ENCODE measurements around the gene SLC28A1. TPM values are rescaled to one million over a fixed set of nuclear protein-coding genes. Genes with fewer than 3 reads are reported as not detected.

Gene SLC28A1
- total RNA-seq, 2 experiments from 2014 or later: not detected

DNA sequence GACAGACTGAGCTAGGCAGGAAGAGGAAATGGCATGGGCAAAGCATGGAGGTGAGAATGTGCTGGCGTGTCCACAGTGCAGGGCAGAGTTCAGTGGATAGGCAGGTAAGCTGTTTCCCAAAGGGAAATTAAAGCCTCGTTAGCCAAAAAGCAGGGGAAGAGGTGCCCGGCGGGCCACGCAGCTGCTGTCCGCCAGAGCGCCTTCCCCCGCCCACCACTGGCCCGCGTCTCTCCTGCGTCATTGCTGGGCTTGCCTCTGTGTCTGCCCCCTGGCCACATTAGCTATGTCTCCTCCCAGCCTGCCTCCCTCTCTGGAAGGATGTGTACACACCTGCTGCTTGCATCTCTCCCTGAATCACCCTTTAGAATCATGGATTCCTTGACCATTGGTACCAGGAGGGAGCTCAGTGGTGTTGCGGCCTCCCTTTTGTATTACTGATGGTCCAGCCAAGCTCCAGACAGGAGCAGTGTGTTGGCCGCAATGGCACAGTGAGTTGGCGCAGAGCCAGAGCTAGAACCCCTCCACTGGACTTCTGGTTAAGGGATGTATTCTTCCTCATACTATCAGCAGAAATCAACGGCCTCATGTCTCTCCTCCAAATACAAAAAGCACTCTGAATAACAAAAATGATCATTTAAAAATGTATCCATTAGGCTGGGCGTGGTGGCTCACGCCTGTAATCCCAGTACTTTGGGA, 26.6 kb downstream of the SLC28A1 start:
- H3K27me3 Mint-ChIP-seq: no peaks in the 10 kb centered on the region
- no peaks in the 10 kb centered on the region for H3K9me3 Mint-ChIP-seq
- DNase-seq: no peak
- H3K36me3 Mint-ChIP-seq (ENCODE audit: low read depth): peaks cover 2% of the 10 kb centered on the region
- ChIA-PET CTCF (interaction anchor here (0.5 to 2.3 kb wide), 5 partner anchors 10 to 357 kb away, joined by 3 to 9 read pairs (median 3); no protein-coding TSS in a partner anchor), POLR2A (no interaction called here)
- H3K27ac Mint-ChIP-seq: no peak overlapping the region
- H3K4me1 Mint-ChIP-seq: peaks cover 19% of the 10 kb centered on the region
- no peak overlapping the region for H3K4me3 Mint-ChIP-seq

- Mint-ChIP-seq H3K27ac (no peak overlapping the region), H3K36me3 (ENCODE audit: low read depth) (peaks cover 2% of the 10 kb centered on the region), H3K4me3 (no peak overlapping the region), H3K4me1 (peaks cover 19% of the 10 kb centered on the region), H3K9me3 (no peaks in the 10 kb centered on the region), H3K27me3 (no peaks in the 10 kb centered on the region)
- ChIA-PET POLR2A (no interaction called here), CTCF (interaction anchor here (1.0 to 1.6 kb wide), 4 partner anchors 8 to 48 kb away, joined by 3 to 5 read pairs (median 3); no protein-coding TSS in a partner anchor)
- no peak for DNase-seq
Measured at GRCh38 chr15:84911879-84912660, 27.6 kb downstream of the SLC28A1 start.

DNA sequence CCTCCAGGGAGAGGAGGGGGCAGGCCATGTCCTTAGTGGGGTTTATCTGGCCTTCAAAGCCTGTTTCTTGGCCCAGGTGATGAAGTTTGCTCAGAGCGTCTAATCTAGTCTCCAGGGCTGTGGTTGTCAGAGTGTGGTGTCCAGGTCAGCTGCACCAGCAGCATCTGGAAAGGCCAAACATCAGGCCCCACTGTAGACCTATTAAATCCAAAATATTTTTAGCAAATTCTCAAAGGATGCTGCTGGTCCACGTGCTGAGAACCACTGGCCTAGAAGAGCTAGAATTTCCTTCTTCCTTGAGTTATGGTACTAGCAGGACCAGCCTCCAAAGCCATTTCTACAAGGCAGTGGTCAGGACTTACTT, 28.9 kb downstream of the SLC28A1 start:
- peaks cover 1% of the 10 kb centered on the region for H3K27me3 Mint-ChIP-seq
- ChIA-PET POLR2A (no interaction called here), CTCF (interaction anchor here (0.6 to 1.7 kb wide), 4 partner anchors 9 to 89 kb away, joined by 3 to 5 read pairs (median 3); no protein-coding TSS in a partner anchor)
- H3K27ac Mint-ChIP-seq: no peak overlapping the region
- H3K9me3 Mint-ChIP-seq: no peaks in the 10 kb centered on the region
- H3K4me1 Mint-ChIP-seq: peaks cover 19% of the 10 kb centered on the region
- H3K4me3 Mint-ChIP-seq: no peak overlapping the region
- DNase-seq: no peak
- peaks cover 2% of the 10 kb centered on the region for H3K36me3 Mint-ChIP-seq (ENCODE audit: low read depth)

DNA sequence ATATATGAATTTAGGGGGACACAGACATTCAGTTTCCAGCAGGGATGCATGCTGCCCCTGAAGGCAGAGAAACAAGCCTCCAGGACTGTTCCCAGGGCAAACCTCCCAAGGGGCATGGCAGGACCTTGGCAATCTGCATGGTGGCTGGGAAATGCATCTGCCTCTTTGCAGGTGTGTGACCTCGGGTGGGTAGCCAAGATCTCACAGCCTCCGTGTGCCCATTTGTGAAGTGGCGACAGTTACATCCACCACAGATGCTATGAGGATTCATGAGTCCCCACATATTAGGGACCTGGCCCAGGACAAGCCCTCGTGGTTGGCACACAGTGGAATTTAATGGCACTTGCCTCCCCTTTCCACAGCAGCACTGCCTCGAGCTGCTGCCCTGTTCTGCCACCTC, 29.9 kb downstream of the SLC28A1 start:
- CTCF ChIA-PET: interaction anchor here (0.6 to 1.7 kb wide), 4 partner anchors 11 to 327 kb away, joined by 3 read pairs; no protein-coding TSS in a partner anchor
- no peak for DNase-seq
- peaks cover 4% of the 10 kb centered on the region for H3K27me3 Mint-ChIP-seq
- no peak overlapping the region for H3K27ac Mint-ChIP-seq
- H3K36me3 Mint-ChIP-seq (ENCODE audit: low read depth): peaks cover 2% of the 10 kb centered on the region
- peaks cover 19% of the 10 kb centered on the region for H3K4me1 Mint-ChIP-seq
- no peak overlapping the region for H3K4me3 Mint-ChIP-seq
- POLR2A ChIA-PET: no interaction called here
- H3K9me3 Mint-ChIP-seq: no peaks in the 10 kb centered on the region

DNA sequence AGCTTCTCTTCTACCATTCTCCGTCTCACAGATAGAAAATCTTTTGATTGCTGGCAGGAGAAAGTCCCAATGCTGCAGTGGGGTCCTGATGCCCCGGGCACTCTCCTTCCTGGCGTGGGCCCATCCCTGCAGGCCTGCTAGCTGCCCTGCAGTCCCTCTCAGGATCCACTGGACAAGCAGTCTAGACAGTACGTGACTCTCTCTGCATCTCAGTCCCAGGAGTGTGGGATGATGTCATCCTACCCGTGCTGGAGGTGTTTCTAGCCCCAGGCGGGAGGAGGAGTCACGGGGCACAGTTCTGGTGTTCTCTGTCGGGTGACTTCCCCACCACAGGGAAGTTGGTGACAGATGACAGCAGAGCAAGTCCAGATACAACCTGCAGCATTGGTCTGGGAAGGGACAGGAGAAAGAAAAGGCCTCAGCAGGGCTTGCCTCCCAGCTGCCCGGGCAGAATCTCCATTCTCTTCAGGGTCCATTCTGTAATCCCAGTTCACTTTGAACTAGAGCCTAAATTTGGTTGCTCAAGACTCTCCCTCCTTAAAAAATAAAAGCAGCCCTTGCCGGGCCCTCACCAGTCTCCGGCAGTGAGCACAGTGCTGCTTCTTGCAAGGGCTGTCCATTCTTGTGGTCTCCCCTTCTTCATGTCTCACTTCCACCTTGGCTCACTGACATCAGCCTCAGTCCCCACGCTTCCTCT, 30.6 kb downstream of the SLC28A1 start:
- H3K4me1 Mint-ChIP-seq: peaks cover 19% of the 10 kb centered on the region
- no peaks in the 10 kb centered on the region for H3K9me3 Mint-ChIP-seq
- H3K27me3 Mint-ChIP-seq: peaks cover 6% of the 10 kb centered on the region
- DNase-seq: peak; percentile 71
- peak overlapping the region; percentile 61 for H3K4me3 Mint-ChIP-seq
- POLR2A ChIA-PET: no interaction called here
- CTCF ChIA-PET: interaction anchor here (0.6 to 1.2 kb wide), 3 partner anchors 10 to 327 kb away, joined by 3 read pairs; no protein-coding TSS in a partner anchor
- peaks cover 2% of the 10 kb centered on the region for H3K36me3 Mint-ChIP-seq (ENCODE audit: low read depth)
- H3K27ac Mint-ChIP-seq: peak overlapping the region; percentile 83

GRCh38 chr15:84915606-84915958, 31.1 kb downstream of the SLC28A1 start:
- peak overlapping the region; percentile 72 for H3K27ac Mint-ChIP-seq
- POLR2A ChIA-PET: no interaction called here

DNA sequence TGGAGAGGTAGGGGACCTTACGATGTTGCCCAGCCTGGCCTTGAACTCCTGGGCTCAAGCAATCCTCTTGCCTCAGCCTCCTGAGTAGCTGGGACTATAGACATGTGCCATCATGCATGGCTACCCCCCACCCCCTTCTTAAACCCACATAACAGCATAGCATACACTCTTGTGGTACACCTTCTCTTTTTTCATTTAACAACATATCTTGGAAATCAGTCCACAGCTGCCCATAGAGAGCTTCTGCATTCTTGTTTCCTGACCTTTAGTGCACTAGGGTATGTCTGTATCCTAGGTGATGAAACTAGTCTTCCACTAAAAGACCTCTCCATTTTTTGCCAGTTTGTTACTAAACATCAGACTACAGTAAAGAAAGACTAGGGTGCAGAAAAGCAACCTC, 33.0 kb downstream of the SLC28A1 start:
- H3K36me3 Mint-ChIP-seq (ENCODE audit: low read depth): peaks cover 2% of the 10 kb centered on the region

More at GRCh38 chr15:84915606-84915958, 31.1 kb downstream of the SLC28A1 start:
- DNase-seq: no peak
- Mint-ChIP-seq H3K36me3 (ENCODE audit: low read depth) (peaks cover 2% of the 10 kb centered on the region), H3K9me3 (no peaks in the 10 kb centered on the region), H3K27me3 (peaks cover 6% of the 10 kb centered on the region), H3K4me3 (no peak overlapping the region), H3K4me1 (peaks cover 19% of the 10 kb centered on the region)
- CTCF ChIA-PET: interaction anchor here (0.6 kb wide), 1 partner anchor 730 kb away, joined by 4 read pairs; no protein-coding TSS in a partner anchor

DNA sequence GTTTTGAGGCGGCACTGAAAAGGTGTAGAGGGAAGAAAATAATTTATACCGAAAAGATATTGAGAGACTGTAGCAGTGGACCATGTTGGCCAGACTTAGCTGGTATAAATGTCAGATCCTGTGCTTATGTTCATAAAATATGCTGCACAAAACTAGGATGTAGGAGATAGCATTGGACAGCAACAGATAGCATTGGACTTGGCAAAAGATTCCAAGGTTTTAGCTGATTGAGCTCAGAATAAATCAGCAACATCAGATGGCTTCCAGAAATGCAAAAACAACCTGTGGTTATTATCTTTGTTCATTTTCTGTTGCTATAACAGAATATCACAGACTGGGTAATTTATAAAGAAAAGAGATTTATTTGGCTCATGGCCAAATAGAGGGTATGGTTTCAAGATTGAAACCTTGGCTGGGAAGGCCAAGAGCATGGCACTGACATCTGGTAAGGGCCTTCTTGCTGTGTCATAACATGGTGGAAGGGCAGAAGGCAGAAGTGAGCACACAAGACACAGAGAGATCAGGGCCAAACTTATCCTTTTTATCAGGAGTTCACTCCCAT, 34.7 kb downstream of the SLC28A1 start:
- H3K9me3 Mint-ChIP-seq: no peaks in the 10 kb centered on the region
- no peak for DNase-seq
- H3K27ac Mint-ChIP-seq: no peak overlapping the region
- peaks cover 14% of the 10 kb centered on the region for H3K4me1 Mint-ChIP-seq
- ChIA-PET CTCF (interaction anchor here (1.0 kb wide), 1 partner anchor 9 kb away, joined by 3 read pairs; no protein-coding TSS in a partner anchor), POLR2A (no interaction called here)
- H3K27me3 Mint-ChIP-seq: peaks cover 8% of the 10 kb centered on the region
- peaks cover 2% of the 10 kb centered on the region for H3K36me3 Mint-ChIP-seq (ENCODE audit: low read depth)
- no peak overlapping the region for H3K4me3 Mint-ChIP-seq

More for the DNA sequence above, 33.0 kb downstream of the SLC28A1 start:
- POLR2A ChIA-PET: no interaction called here
- peaks cover 17% of the 10 kb centered on the region for H3K4me1 Mint-ChIP-seq
- no peak overlapping the region for H3K4me3 Mint-ChIP-seq
- CTCF ChIA-PET: interaction anchor here (0.7 to 2.2 kb wide), 5 partner anchors 10 to 319 kb away, joined by 3 to 6 read pairs (median 3); no protein-coding TSS in a partner anchor
- DNase-seq: no peak
- no peaks in the 10 kb centered on the region for H3K9me3 Mint-ChIP-seq
- peaks cover 7% of the 10 kb centered on the region for H3K27me3 Mint-ChIP-seq
- H3K27ac Mint-ChIP-seq: peak overlapping the region; percentile 26

DNA sequence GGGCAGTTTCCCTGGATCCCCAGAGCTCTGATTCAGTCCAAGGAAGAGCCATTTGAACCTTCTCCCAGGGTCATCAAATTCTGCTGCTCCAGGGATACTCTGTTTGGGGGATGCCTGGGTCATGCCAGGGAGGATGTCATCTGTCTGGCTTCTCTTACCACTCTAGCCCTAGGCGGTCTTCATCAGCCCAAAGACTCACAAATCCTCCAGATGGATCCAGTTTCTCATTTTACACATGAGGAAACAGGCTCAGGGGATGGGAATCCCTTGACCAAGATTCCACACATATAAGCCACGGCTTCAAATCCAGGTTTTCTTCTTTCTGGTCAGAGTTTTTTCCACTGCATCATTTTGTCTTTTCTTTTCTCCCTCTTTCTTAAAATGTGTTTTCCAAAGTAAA, 36.7 kb downstream of the SLC28A1 start:
- no peaks in the 10 kb centered on the region for H3K36me3 Mint-ChIP-seq (ENCODE audit: low read depth)
- DNase-seq: no peak
- H3K27me3 Mint-ChIP-seq: peaks cover 8% of the 10 kb centered on the region
- no peak overlapping the region for H3K4me3 Mint-ChIP-seq
- POLR2A ChIA-PET: no interaction called here
- CTCF ChIA-PET: no interaction called here
- no peaks in the 10 kb centered on the region for H3K9me3 Mint-ChIP-seq
- H3K4me1 Mint-ChIP-seq: no peaks in the 10 kb centered on the region
- H3K27ac Mint-ChIP-seq: no peak overlapping the region

- H3K4me3 Mint-ChIP-seq: no peak overlapping the region
- DNase-seq: no peak
- no peaks in the 10 kb centered on the region for H3K4me1 Mint-ChIP-seq
- no peak overlapping the region for H3K27ac Mint-ChIP-seq
- ChIA-PET POLR2A (no interaction called here), CTCF (interaction anchor here (1.1 to 1.4 kb wide), 2 partner anchors 9 to 88 kb away, joined by 3 read pairs; no protein-coding TSS in a partner anchor)
- H3K9me3 Mint-ChIP-seq: no peaks in the 10 kb centered on the region
- H3K27me3 Mint-ChIP-seq: peaks cover 8% of the 10 kb centered on the region
- H3K36me3 Mint-ChIP-seq (ENCODE audit: low read depth): no peaks in the 10 kb centered on the region
Measured at GRCh38 chr15:84922530-84922929, 38.1 kb downstream of the SLC28A1 start.

DNA sequence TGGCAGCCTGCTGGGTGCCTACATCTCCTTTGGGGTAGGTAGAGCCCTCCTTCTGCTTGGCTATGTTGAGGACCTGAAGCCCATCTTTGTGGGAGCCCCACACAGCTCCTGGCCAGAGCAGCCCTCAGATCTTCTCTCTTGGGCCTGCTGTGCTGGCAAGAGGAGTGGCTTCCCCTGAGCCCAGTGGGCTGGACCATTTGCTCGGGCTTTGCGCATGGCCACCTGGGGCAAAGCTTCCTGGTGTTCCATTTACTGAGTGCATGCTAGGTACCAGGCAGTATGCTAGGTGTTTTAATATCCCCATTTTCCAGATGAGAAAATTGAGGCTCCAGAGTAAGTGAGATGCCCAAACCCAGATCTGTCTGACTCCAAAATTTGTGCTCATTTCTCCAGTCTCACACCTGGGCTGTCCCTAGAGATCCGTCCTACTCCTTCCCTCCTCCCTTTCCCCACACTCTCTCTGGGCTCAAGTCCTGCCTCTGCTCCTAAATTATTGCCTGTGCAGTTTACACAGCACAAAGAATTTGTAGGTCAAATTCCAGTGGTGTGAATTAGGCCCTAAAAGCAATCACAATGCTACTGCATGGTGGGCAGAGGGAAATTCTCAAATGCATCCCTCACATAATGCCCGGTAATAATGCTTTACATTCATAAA, 39.7 kb downstream of the SLC28A1 start:
- no peaks in the 10 kb centered on the region for H3K36me3 Mint-ChIP-seq (ENCODE audit: low read depth)
- H3K4me1 Mint-ChIP-seq: peaks cover 5% of the 10 kb centered on the region
- H3K9me3 Mint-ChIP-seq: no peaks in the 10 kb centered on the region
- no peak overlapping the region for H3K27ac Mint-ChIP-seq
- H3K27me3 Mint-ChIP-seq: peaks cover 4% of the 10 kb centered on the region
- no peak overlapping the region for H3K4me3 Mint-ChIP-seq
- ChIA-PET POLR2A (no interaction called here), CTCF (interaction anchor here (0.6 to 1.4 kb wide), 2 partner anchors 86 to 313 kb away, joined by 3 read pairs; no protein-coding TSS in a partner anchor)
- no peak for DNase-seq

Measured in activated CD4-positive, alpha-beta T cell treated with anti-CD3 and anti-CD28 coated beads, Interleukin-2, amount 10 ng/mL, durations not matched to agents 7 days and 5 days (primary cell).